Measurements from ENCODE around the gene LYRM9. TPM values are rescaled to one million over a fixed set of nuclear protein-coding genes. Genes with fewer than 3 reads are reported as not detected.

The LYRM9 gene
- 3.6 and 17.5 TPM in 2 replicates for total RNA-seq

GRCh38 chr17:27892866-27893769 lies at the start of gene LYRM9:
Gene LYRM9 (minus strand): TSS chr17:27893365. CDS start chr17:27882694, 10,671 bp downstream.

Other genes starting within 250 kb of the LYRM9 start
- gene NOS2, start 92.8 kb downstream of the LYRM9 start, total RNA-seq, result under 0.01 TPM in 1 of 2 replicates, not detected in the other
- gene NLK, start 149.3 kb upstream of the LYRM9 start, total RNA-seq, result 20.6 and 21.3 TPM in 2 replicates

All from regular cardiac myocyte (primary cell).